Endothelial cell of umbilical vein (primary cell): ENCODE data around the gene CD74. TPM values are rescaled to one million over a fixed set of nuclear protein-coding genes. Genes with fewer than 3 reads are reported as not detected.

Source experiments
- BruUV-seq: library from RNA; stranded (reverse); fragments of 400-500 nt; replicated peaks from 2 replicates; lab custom pipeline; 2021; lab: Mats Ljungman, UMichigan
- CTCF ChIA-PET: fragments of 300-600, 350-600 bp; sonication (Branson Sonifier 250); formaldehyde crosslinking; loops from one replicate; lab custom pipeline; 2021; ENCODE audit warnings: antibody characterized with exemption, inconsistent platforms; lab: Charles Lee
- POLR2A ChIA-PET: fragments of 300-600, 350-600 bp; sonication (Branson Sonifier 250); formaldehyde crosslinking; loops from one replicate; lab custom pipeline; 2021; ENCODE audit warnings: antibody characterized with exemption, inconsistent platforms; lab: Charles Lee
- DNase-seq: peaks from one replicate; pipeline ENCODE4 v3.0.0-alpha.2; 2011; ENCODE audit warnings: low read depth, low spot score
- FAIRE-seq: peaks from 2 replicates; lab custom pipeline; 2011; peaks lifted over from hg19 to GRCh38; lab: Jason Lieb, UNC
- H2AFZ ChIP-seq: 2 replicates; pipeline ENCODE4 v1.6.0; 2012; ENCODE audit warnings: low read depth, low read length, control low read depth, inconsistent platforms
- H3K27ac ChIP-seq: 2 replicates; pipeline ENCODE4 v1.5.1; 2011; ENCODE audit warnings: low read depth, mild to moderate bottlenecking, control low read depth, low read length, moderate library complexity; ENCODE audit not compliant: insufficient read depth
- H3K27me3 ChIP-seq, 2 experiments: 2 replicates each; pipeline versions ENCODE4 v1.6.0 to v1.6.1; 2011; ENCODE audit warnings: low read length in 2 of 2, mixed read lengths in 1 of 2; ENCODE audit not compliant: control insufficient read depth in 2 of 2, insufficient read depth in 2 of 2
- H3K36me3 ChIP-seq, 2 experiments: 2 replicates in 1 of 2; 3 replicates in 1 of 2; pipeline ENCODE4 v1.5.1; 2011; ENCODE audit warnings: low read length in 2 of 2, mild to moderate bottlenecking in 1 of 2, moderate library complexity in 1 of 2; ENCODE audit not compliant: control insufficient read depth in 2 of 2, insufficient read depth in 2 of 2; ENCODE audit errors: extremely low read depth in 1 of 2
- H3K4me1 ChIP-seq: 3 replicates; pipeline ENCODE4 v1.5.1; 2011; ENCODE audit warnings: mild to moderate bottlenecking, low read length; ENCODE audit not compliant: control insufficient read depth, insufficient read depth; ENCODE audit errors: extremely low read depth
- H3K4me2 ChIP-seq: 2 replicates; pipeline ENCODE4 v1.6.1; 2011; ENCODE audit warnings: low read length, control low read depth, mixed read lengths; ENCODE audit not compliant: insufficient read depth
- H3K4me3 ChIP-seq, 3 experiments: fragments of 200-600 bp in 1 of 3; sonication (generic), shearing (Covaris generic) in 1 of 3; replicated peaks in 1 of 3; 2 replicates each; pipeline ENCODE4 v1.5.1; 2011 to 2016; ENCODE audit warnings: control low read depth in 3 of 3, low read length in 3 of 3, mild to moderate bottlenecking in 2 of 3, inconsistent platforms in 1 of 3, low read depth in 1 of 3, moderate library complexity in 1 of 3; ENCODE audit not compliant: insufficient read depth in 1 of 3
- H3K79me2 ChIP-seq: 2 replicates; pipeline ENCODE4 v1.6.0; 2012; ENCODE audit warnings: low read length, inconsistent platforms; ENCODE audit not compliant: control insufficient read depth, insufficient read depth
- H3K9ac ChIP-seq: replicated peaks from 2 replicates; pipeline ENCODE3; 2011; ENCODE audit warnings: low read length, control low read depth; ENCODE audit not compliant: insufficient read depth; ENCODE audit errors: extremely low read depth
- H3K9me1 ChIP-seq: replicated peaks from 3 replicates; pipeline ENCODE4 v1.6.0; 2011; ENCODE audit warnings: mild to moderate bottlenecking, low read length; ENCODE audit not compliant: control insufficient read depth, insufficient read depth; ENCODE audit errors: extremely low read depth
- H3K9me3 ChIP-seq: replicated peaks from 2 replicates; pipeline ENCODE4 v1.5.1; 2012; ENCODE audit warnings: low read length, inconsistent platforms; ENCODE audit not compliant: control insufficient read depth, insufficient read depth
- H4K20me1 ChIP-seq: replicated peaks from 2 replicates; pipeline ENCODE3; 2011; ENCODE audit warnings: mild to moderate bottlenecking, low read length; ENCODE audit not compliant: control insufficient read depth, insufficient read depth; ENCODE audit errors: extremely low read depth
- EZH2 ChIP-seq: IDR thresholded peaks from 2 replicates; pipeline ENCODE4 v1.6.1; 2012; ENCODE audit warnings: borderline replicate concordance, low read depth, mild to moderate bottlenecking, moderate library complexity, low read length, inconsistent platforms; ENCODE audit not compliant: severe bottlenecking
- FOS ChIP-seq: IDR thresholded peaks from 2 replicates; pipeline ENCODE4 v1.6.1; 2011; ENCODE audit warnings: mild to moderate bottlenecking, low read length, moderate library complexity, borderline replicate concordance; ENCODE audit not compliant: insufficient read depth
- GATA2 ChIP-seq: IDR thresholded peaks from 2 replicates; pipeline ENCODE4 v1.7.0; 2011; ENCODE audit warnings: low read depth, mild to moderate bottlenecking, moderate library complexity, mixed read lengths, low read length; ENCODE audit not compliant: insufficient read length, insufficient read depth
- JUN ChIP-seq: IDR thresholded peaks from 2 replicates; pipeline ENCODE4 v1.6.1; 2011; ENCODE audit warnings: borderline replicate concordance, low read depth; ENCODE audit not compliant: insufficient read length, insufficient read depth
- MYC ChIP-seq: IDR thresholded peaks from one replicate; pipeline ENCODE4 v1.6.1; 2011; ENCODE audit warnings: mild to moderate bottlenecking, low read depth, low read length
- POLR2A ChIP-seq: IDR thresholded peaks from 2 replicates; pipeline ENCODE4 v1.6.1; 2012; ENCODE audit warnings: low read depth, mild to moderate bottlenecking, control low read depth, low read length
- POLR2AphosphoS5 ChIP-seq: IDR thresholded peaks from 2 replicates; pipeline ENCODE4 v1.6.1; 2012; ENCODE audit warnings: low read depth, mild to moderate bottlenecking, control low read depth, low read length, moderate library complexity; ENCODE audit not compliant: insufficient read depth
- dilution Hi-C: fragments of 300-500 bp; cut with MboI; formaldehyde crosslinking; loops from one replicate; pipeline ENCODE4 v1.15.0; 2019; ENCODE audit warnings: low sequenced_read_pairs; ENCODE audit not compliant: extremely low pct_ligation_motif_present
- intact Hi-C: fragments of 100-400 bp; cut with micrococcal nuclease; formaldehyde crosslinking; loops from one replicate; pipeline ENCODE4 v1.10.0; 2022
- polyA plus RNA-seq, 4 experiments: library from polyadenylated mRNA; depleted of rRNA in 3 of 4; stranded (reverse) in 3 of 4; unstranded in 1 of 4; fragments of >200 nt; gene quantifications; 2 replicates each; pipeline versions ENCODE4 v1.2.1 to v1.2.3, GENCODE V29; 2011 to 2012; ENCODE audit warnings: missing spikeins in 1 of 4
- total RNA-seq: library from RNA; stranded (reverse); gene quantifications from 2 replicates; pipeline ENCODE4 v1.2.3, GENCODE V29; 2021
- TF ChIP-seq, protein P1 (sequence below): IDR thresholded peaks from 2 replicates; pipeline ENCODE4 v1.6.1; 2011; ENCODE audit not compliant: insufficient read depth, insufficient read length
- TF ChIP-seq, protein P2 (sequence below), 2 donors: IDR thresholded peaks; 1 replicate in 1 of 2; 2 replicates in 1 of 2; pipeline ENCODE4 v1.5.1; 2011; ENCODE audit warnings: low read length in 2 of 2, mild to moderate bottlenecking in 2 of 2, moderate library complexity in 2 of 2, control low read depth in 1 of 2, inconsistent platforms in 1 of 2, low read depth in 1 of 2; ENCODE audit not compliant: insufficient read depth in 1 of 2; ENCODE audit errors: extremely low read depth in 1 of 2

The CD74 gene
- total and polyA plus RNA-seq, 2 donors (not counting 3 experiments of a cell fraction or from before 2014, with no cell fraction given), result 0.62 to 1.3 TPM

DNA sequence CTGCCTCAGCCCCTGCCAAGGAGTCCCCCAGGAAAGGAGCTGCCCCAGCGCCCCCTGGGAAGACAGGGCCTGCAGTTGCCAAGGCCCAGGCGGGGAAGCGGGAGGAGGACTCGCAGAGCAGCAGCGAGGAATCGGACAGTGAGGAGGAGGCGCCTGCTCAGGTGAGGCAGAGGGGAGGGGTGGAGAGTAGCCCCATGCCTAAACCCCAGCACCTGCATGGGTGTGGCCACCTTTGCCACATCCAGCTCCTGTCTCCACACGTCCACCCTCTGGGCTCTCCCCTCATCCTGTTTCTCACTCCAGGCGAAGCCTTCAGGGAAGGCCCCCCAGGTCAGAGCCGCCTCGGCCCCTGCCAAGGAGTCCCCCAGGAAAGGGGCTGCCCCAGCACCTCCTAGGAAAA lies 38.1 kb downstream of the CD74 start:
- Histone ChIP-seq H3K9me1 (no peaks in the 10 kb centered on the region), H3K4me3 (no peak overlapping the region), H2AFZ (no peak overlapping the region), H3K27me3 (no peaks in the 10 kb centered on the region), H3K27ac (no peak overlapping the region), H3K4me2 (no peak overlapping the region), H3K9me3 (no peaks in the 10 kb centered on the region), H4K20me1 (no peaks in the 10 kb centered on the region), H3K4me1 (no peaks in the 10 kb centered on the region), H3K36me3 (peaks cover 8 to 71% of the 10 kb centered on the region in 2 experiments), H3K9ac (no peak overlapping the region), H3K79me2 (no peaks in the 10 kb centered on the region)
- TF ChIP-seq EZH2, result no peak
- TF ChIP-seq, protein P1, sequence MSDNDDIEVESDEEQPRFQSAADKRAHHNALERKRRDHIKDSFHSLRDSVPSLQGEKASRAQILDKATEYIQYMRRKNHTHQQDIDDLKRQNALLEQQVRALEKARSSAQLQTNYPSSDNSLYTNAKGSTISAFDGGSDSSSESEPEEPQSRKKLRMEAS, result no peak
- no peak for TF ChIP-seq FOS
- no peak for TF ChIP-seq POLR2AphosphoS5
- TF ChIP-seq JUN, result no peak
- TF ChIP-seq, protein P2, sequence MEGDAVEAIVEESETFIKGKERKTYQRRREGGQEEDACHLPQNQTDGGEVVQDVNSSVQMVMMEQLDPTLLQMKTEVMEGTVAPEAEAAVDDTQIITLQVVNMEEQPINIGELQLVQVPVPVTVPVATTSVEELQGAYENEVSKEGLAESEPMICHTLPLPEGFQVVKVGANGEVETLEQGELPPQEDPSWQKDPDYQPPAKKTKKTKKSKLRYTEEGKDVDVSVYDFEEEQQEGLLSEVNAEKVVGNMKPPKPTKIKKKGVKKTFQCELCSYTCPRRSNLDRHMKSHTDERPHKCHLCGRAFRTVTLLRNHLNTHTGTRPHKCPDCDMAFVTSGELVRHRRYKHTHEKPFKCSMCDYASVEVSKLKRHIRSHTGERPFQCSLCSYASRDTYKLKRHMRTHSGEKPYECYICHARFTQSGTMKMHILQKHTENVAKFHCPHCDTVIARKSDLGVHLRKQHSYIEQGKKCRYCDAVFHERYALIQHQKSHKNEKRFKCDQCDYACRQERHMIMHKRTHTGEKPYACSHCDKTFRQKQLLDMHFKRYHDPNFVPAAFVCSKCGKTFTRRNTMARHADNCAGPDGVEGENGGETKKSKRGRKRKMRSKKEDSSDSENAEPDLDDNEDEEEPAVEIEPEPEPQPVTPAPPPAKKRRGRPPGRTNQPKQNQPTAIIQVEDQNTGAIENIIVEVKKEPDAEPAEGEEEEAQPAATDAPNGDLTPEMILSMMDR (IDR thresholded peaks at IDR 0.05; ENCODE audit: extremely low read depth in 1 of 2, insufficient read depth in 1 of 2, low read depth in 1 of 2, low read length in 2 of 2), result no peak
- no peak for TF ChIP-seq POLR2A
- no peak for TF ChIP-seq GATA2
- no peak for TF ChIP-seq MYC
- no peak for DNase-seq
- POLR2A ChIA-PET, result no interaction called here
- no TSS peak for BruUV-seq
- intact Hi-C loops (no loop called here), dilution Hi-C loops (no loop called here)
- no peak for FAIRE-seq
- CTCF ChIA-PET, result no interaction called here
